MCF 10A (cell line): Measurements from ENCODE around the gene ISM1. TPM values are rescaled to one million over a fixed set of nuclear protein-coding genes. Genes with fewer than 3 reads are reported as not detected.

Source experiments
- BruUV-seq: library from RNA; stranded (reverse); fragments of 400-500 nt; replicated peaks from 2 replicates; lab custom pipeline; 2021; lab: Mats Ljungman, UMichigan
- CTCF ChIA-PET: fragments of 300-600 bp; sonication (Branson Sonifier 250); formaldehyde crosslinking; extraction: SDS; loops from one replicate; lab custom pipeline; 2021; ENCODE audit warnings: antibody characterized with exemption, inconsistent platforms; lab: Yijun Ruan, JAX
- POLR2A ChIA-PET: fragments of 300-600, 350-650 bp; sonication (Branson Sonifier 250); formaldehyde crosslinking; extraction: SDS; loops from one replicate; lab custom pipeline; 2020; ENCODE audit warnings: antibody characterized with exemption, inconsistent platforms; lab: Yijun Ruan, JAX
- DNase-seq: peaks from one replicate; pipeline ENCODE4 v3.0.0-alpha.2; 2018; ENCODE audit not compliant: unreplicated experiment
- H3K27ac Mint-ChIP-seq: one replicate; pipeline ENCODE4 v1.8.0; 2022; ENCODE audit warnings: mild to moderate bottlenecking, low read depth, mixed read lengths; ENCODE audit not compliant: unreplicated experiment
- H3K27me3 Mint-ChIP-seq: one replicate; pipeline ENCODE4 v1.8.0; 2022; ENCODE audit warnings: mixed read lengths; ENCODE audit not compliant: insufficient read depth, unreplicated experiment
- H3K36me3 Mint-ChIP-seq: one replicate; pipeline ENCODE4 v1.8.0; 2022; ENCODE audit warnings: mild to moderate bottlenecking, moderate library complexity, mixed read lengths; ENCODE audit not compliant: insufficient read depth, unreplicated experiment
- H3K4me1 Mint-ChIP-seq: one replicate; pipeline ENCODE4 v1.8.0; 2022; ENCODE audit warnings: mixed read lengths; ENCODE audit not compliant: insufficient read depth, unreplicated experiment
- H3K4me3 Mint-ChIP-seq: one replicate; pipeline ENCODE4 v1.8.0; 2022; ENCODE audit warnings: mild to moderate bottlenecking, moderate library complexity, mixed read lengths; ENCODE audit not compliant: unreplicated experiment
- H3K9me3 Mint-ChIP-seq: one replicate; pipeline ENCODE4 v1.8.0; 2022; ENCODE audit warnings: mixed read lengths; ENCODE audit not compliant: unreplicated experiment
- CTCF ChIP-seq: fragments of 200-600 bp; IDR thresholded peaks from one replicate; pipeline ENCODE4 v1.8.0; 2022; ENCODE audit warnings: antibody characterized with exemption, mild to moderate bottlenecking; ENCODE audit not compliant: unreplicated experiment
- intact Hi-C: fragments of 100-400 bp; cut with micrococcal nuclease; formaldehyde crosslinking; loops from 2 replicates; pipeline ENCODE4 v1.14.1; 2022
- total RNA-seq: library from RNA; stranded (reverse); gene quantifications from 2 replicates; pipeline ENCODE4 v1.2.3, GENCODE V29; 2022

The ISM1 gene
- total RNA-seq, 1 experiment from 2014 or later: 1.0 TPM

GRCh38 chr20:13199279-13199678 lies 21.8 kb upstream of the ISM1 start:
- Mint-ChIP-seq H3K9me3 (no peaks in the 10 kb centered on the region), H3K27me3 (no peaks in the 10 kb centered on the region), H3K4me3 (no peak overlapping the region), H3K4me1 (peaks cover 3% of the 10 kb centered on the region), H3K27ac (no peak overlapping the region), H3K36me3 (no peaks in the 10 kb centered on the region)
- ChIA-PET CTCF (interaction anchor here (0.7 kb wide), 1 partner anchor 571 kb away, joined by 4 read pairs; no protein-coding TSS in a partner anchor), POLR2A (interaction anchor here (0.7 kb wide), 1 partner anchor 11 kb away, joined by 4 read pairs; no protein-coding TSS in a partner anchor)
- intact Hi-C loops: no loop called here
- TF ChIP-seq CTCF: no peak
- BruUV-seq: no TSS peak
- no peak for DNase-seq

GRCh38 chr20:13200767-13201500 lies 20.1 kb upstream of the ISM1 start:
- H3K4me1 Mint-ChIP-seq: peaks cover 6% of the 10 kb centered on the region
- ChIA-PET CTCF (interaction anchor here (0.7 to 1.2 kb wide), 3 partner anchors 20 to 386 kb away, joined by 3 read pairs; no protein-coding TSS in a partner anchor), POLR2A (no interaction called here)
- BruUV-seq: no TSS peak
- no peak for DNase-seq
- no peaks in the 10 kb centered on the region for H3K36me3 Mint-ChIP-seq
- no peaks in the 10 kb centered on the region for H3K9me3 Mint-ChIP-seq
- intact Hi-C loops: no loop called here
- H3K27ac Mint-ChIP-seq: no peak overlapping the region
- no peaks in the 10 kb centered on the region for H3K27me3 Mint-ChIP-seq
- no peak overlapping the region for H3K4me3 Mint-ChIP-seq
- no peak for TF ChIP-seq CTCF

GRCh38 chr20:13202565-13202964 lies 18.5 kb upstream of the ISM1 start:
- Mint-ChIP-seq H3K27ac (no peak overlapping the region), H3K36me3 (no peaks in the 10 kb centered on the region), H3K4me1 (peaks cover 7% of the 10 kb centered on the region), H3K4me3 (no peak overlapping the region), H3K27me3 (no peaks in the 10 kb centered on the region), H3K9me3 (no peaks in the 10 kb centered on the region)
- DNase-seq: no peak
- ChIA-PET CTCF (interaction anchor here (1.1 to 1.8 kb wide), 3 partner anchors 83 to 178 kb away, joined by 3 to 11 read pairs (median 3); no protein-coding TSS in a partner anchor), POLR2A (interaction anchor here (0.8 to 1.7 kb wide), 4 partner anchors 9 to 131 kb away, joined by 3 to 5 read pairs (median 3); no protein-coding TSS in a partner anchor)
- no peak for TF ChIP-seq CTCF
- intact Hi-C loops: no loop called here
- BruUV-seq: no TSS peak

GRCh38 chr20:13205425-13205824 lies 15.6 kb upstream of the ISM1 start:
- intact Hi-C loops: no loop called here
- ChIA-PET POLR2A (interaction anchor here (0.6 to 1.3 kb wide), 3 partner anchors 98 to 566 kb away, joined by 3 to 4 read pairs (median 3); no protein-coding TSS in a partner anchor), CTCF (interaction anchor here (0.6 to 2.4 kb wide), 7 partner anchors 12 to 1619 kb away, joined by 3 to 11 read pairs (median 5); no protein-coding TSS in a partner anchor)
- Mint-ChIP-seq H3K4me3 (no peak overlapping the region), H3K9me3 (no peaks in the 10 kb centered on the region), H3K36me3 (no peaks in the 10 kb centered on the region), H3K27ac (no peak overlapping the region), H3K27me3 (no peaks in the 10 kb centered on the region), H3K4me1 (peaks cover 7% of the 10 kb centered on the region)
- BruUV-seq: no TSS peak
- DNase-seq: no peak
- TF ChIP-seq CTCF: no peak
